HepG2 (cell line): ENCODE results near the gene TUBA4B. TPM values are rescaled to one million over a fixed set of nuclear protein-coding genes. Genes with fewer than 3 reads are reported as not detected.

Source experiments
- BRD4 ChIP-seq: sonication (generic); formaldehyde crosslinking; IDR thresholded peaks from 2 replicates; pipeline ENCODE4 v1.4.0; 2020; ENCODE audit warnings: missing genetic modification reagents
- CEBPB ChIP-seq: IDR thresholded peaks from 2 replicates; pipeline ENCODE4 v1.6.1; 2011; ENCODE audit warnings: low read depth, low read length, improper control_type of control experiment, borderline replicate concordance
- ELF3 ChIP-seq: IDR thresholded peaks from 2 replicates; pipeline ENCODE4 v1.6.1; 2016; ENCODE audit warnings: missing genetic modification reagents, missing compliant biosample characterization
- ELF4 ChIP-seq: sonication (generic); formaldehyde crosslinking; IDR thresholded peaks from 2 replicates; pipeline ENCODE4 v1.5.0; 2020; ENCODE audit warnings: missing genetic modification reagents, mild to moderate bottlenecking, moderate library complexity, borderline replicate concordance
- FUBP1 ChIP-seq: sonication (generic); formaldehyde crosslinking; IDR thresholded peaks from 2 replicates; pipeline ENCODE4 v1.5.1; 2020; ENCODE audit warnings: missing genetic modification reagents, mild to moderate bottlenecking, borderline replicate concordance
- IRF2 ChIP-seq: IDR thresholded peaks from 2 replicates; pipeline ENCODE4 v1.6.1; 2018; ENCODE audit warnings: missing genetic modification reagents, missing compliant biosample characterization
- KDM5A ChIP-seq: fragments of 200-600 bp; sonication (generic); IDR thresholded peaks from 2 replicates; pipeline ENCODE4 v1.7.0; 2018; ENCODE audit warnings: antibody characterized with exemption, mild to moderate bottlenecking, low read length, borderline replicate concordance
- RAD21 ChIP-seq: fragments of 450-650 bp; formaldehyde crosslinking; IDR thresholded peaks from 2 replicates; pipeline ENCODE4 v1.5.0; 2020; ENCODE audit warnings: mild to moderate bottlenecking
- SP2 ChIP-seq: sonication (generic); formaldehyde crosslinking; IDR thresholded peaks from 2 replicates; pipeline ENCODE4 v1.5.1; 2020; ENCODE audit warnings: mild to moderate bottlenecking, missing genetic modification reagents
- STAT6 ChIP-seq: sonication (generic); formaldehyde crosslinking; IDR thresholded peaks from 2 replicates; pipeline ENCODE4 v1.4.0; 2020; ENCODE audit warnings: missing genetic modification reagents, mild to moderate bottlenecking, borderline replicate concordance
- TBP ChIP-seq: sonication (generic); formaldehyde crosslinking; IDR thresholded peaks from 2 replicates; pipeline ENCODE4 v1.5.0; 2020; ENCODE audit warnings: missing genetic modification reagents
- TRIM22 ChIP-seq: fragments of 450-650 bp; IDR thresholded peaks from 2 replicates; pipeline ENCODE4 v1.6.1; 2017
- ZBTB2 ChIP-seq: sonication (generic); formaldehyde crosslinking; IDR thresholded peaks from 2 replicates; pipeline ENCODE4 v1.8.0; 2022; ENCODE audit warnings: low read depth, missing genetic modification reagents
- ZBTB34 ChIP-seq: sonication (generic); formaldehyde crosslinking; IDR thresholded peaks from 2 replicates; pipeline ENCODE4 v1.8.0; 2022; ENCODE audit warnings: mild to moderate bottlenecking, missing genetic modification reagents
- ZNF101 ChIP-seq: sonication (generic); formaldehyde crosslinking; IDR thresholded peaks from 2 replicates; pipeline ENCODE4 v1.4.0; 2020; ENCODE audit warnings: mild to moderate bottlenecking, low read depth, missing genetic modification reagents, borderline replicate concordance
- ZNF205 ChIP-seq: IDR thresholded peaks from 2 replicates; pipeline ENCODE4 v1.6.1; 2018; ENCODE audit warnings: missing biosample characterization, missing genetic modification reagents
- ZNF580 ChIP-seq: IDR thresholded peaks from 2 replicates; pipeline ENCODE4 v1.6.1; 2016; ENCODE audit warnings: low read depth, borderline replicate concordance
- ZNF850 ChIP-seq: sonication (generic); formaldehyde crosslinking; conservative IDR thresholded peaks from 2 replicates; pipeline ENCODE4 v1.9.0; 2021; ENCODE audit warnings: mild to moderate bottlenecking, missing genetic modification reagents
- polyA plus RNA-seq, 8 experiments: library from polyadenylated mRNA; depleted of rRNA in 3 of 8; stranded (reverse) in 7 of 8; unstranded in 1 of 8; fragments of >200 nt; fragmentation: Illumina TruSeq in 4 of 8; extraction: Trizol in 4 of 8; gene quantifications; 2 replicates each; pipeline versions ENCODE4 v1.2.1 to v1.2.3, GENCODE V29; 2011 to 2016; ENCODE audit warnings: low read depth in 4 of 8, missing spikeins in 1 of 8, mixed read lengths in 1 of 8; ENCODE audit not compliant: insufficient read depth in 1 of 8
- total RNA-seq, 5 experiments: library from RNA; depleted of rRNA; stranded (reverse); fragments of >200 nt; fragmentation: Illumina TruSeq; extraction: Trizol; gene quantifications; 2 replicates each; pipeline ENCODE4 v1.2.3, GENCODE V29; 2016; ENCODE audit warnings: low read depth in 1 of 5

The TUBA4B gene
- total and polyA plus RNA-seq, 2 of the 13 experiments (the other 11 are each of a cell fraction or from before 2014, with no cell fraction given): 0.18 to 0.22 TPM

- TF ChIP-seq CEBPB (no peak), FUBP1 (CRISPR knock-in tag) (0 out of 2 replicates have a peak, but pooled peaks have one; percentile 32), TRIM22 (no peak), ZNF580 (CRISPR knock-in tag) (peak; percentile 68; the same call in 1 of the 2 replicates), RAD21 (CRISPR knock-in tag) (peak; percentile 44), STAT6 (CRISPR knock-in tag) (no peak), ZNF850 (CRISPR knock-in tag) (peak; percentile 95), ELF3 (peak; percentile 75), IRF2 (CRISPR knock-in tag) (peak; percentile 97), KDM5A (peak; percentile 99), ELF4 (no peak), ZNF205 (CRISPR knock-in tag) (peak; percentile 75), ZNF101 (CRISPR knock-in tag) (no peak), TBP (CRISPR knock-in tag) (no peak), SP2 (CRISPR knock-in tag) (peak; percentile 68), ZBTB2 (CRISPR knock-in tag) (peak; percentile 70; the same call in 1 of the 2 replicates), BRD4 (CRISPR knock-in tag) (peak; percentile 97), ZBTB34 (CRISPR knock-in tag) (peak; percentile 33; the same call in 1 of the 2 replicates)
Measured at GRCh38 chr2:219245148-219245898, 7.7 kb upstream of the TUBA4B start, which contains the start of the genes GLB1L and STK16 (continued).
